ENCODE results near the gene ZNF428.

- TF ChIP-seq CTCF (IDR thresholded peaks at IDR 0.05) (no peak), RAD21 (IDR thresholded peaks at IDR 0.05; ENCODE audit: low read length) (no peak), IRF3 (IDR thresholded peaks at IDR 0.05; ENCODE audit: low read depth, low read length) (no peak), SIN3A (IDR thresholded peaks at IDR 0.05; ENCODE audit: borderline replicate concordance, low read depth, low read length) (no peak), SMC3 (IDR thresholded peaks at IDR 0.05; ENCODE audit: low read depth, low read length) (no peak), CHD2 (IDR thresholded peaks at IDR 0.05; ENCODE audit: low read length, partially characterized antibody) (no peak), REST (IDR thresholded peaks at IDR 0.05; ENCODE audit: low read depth, low read length) (no peak), JUND (IDR thresholded peaks at IDR 0.05) (no peak), USF1 (IDR thresholded peaks at IDR 0.05; ENCODE audit: borderline replicate concordance, low read depth) (no peak), RFX5 (IDR thresholded peaks at IDR 0.05; ENCODE audit: low read length) (no peak)
These were observed 30.2 kb downstream of the ZNF428 start for GRCh38 chr19:43589277-43589676.
